Heart left ventricle (tissue), 13 donors: ENCODE measurements around the gene BBC3.

Experiments
- CTCF ChIP-seq, 12 donors: fragments of 200-600 bp; sonication (generic) in 4 of 12; IDR thresholded peaks; one replicate each; pipeline versions ENCODE4 v1.5.0 to v1.8.0; 2018 to 2022; ENCODE audit warnings: antibody characterized with exemption in 12 of 12, mild to moderate bottlenecking in 5 of 12
- POLR2A ChIP-seq, 2 donors: fragments of 450-650 bp; IDR thresholded peaks; one replicate each; pipeline ENCODE4 v1.6.1; 2017; ENCODE audit warnings: antibody characterized with exemption in 2 of 2, mild to moderate bottlenecking in 2 of 2, moderate library complexity in 2 of 2
- donor health status: ischemic (EF 13 %, LVEDD 7.1; RV severe dilation, severe dysfunction).
- donor health status: DM: no; HTN: yes; CAD: no.
- donor health status: DM: no; HTN: no; CAD: no.
- donor health status: ischemic (EF 25% LVEDD 6.9; RV normal size, moderate dysfunction).
- donor health status: ischemic (EF 25% LVEDD 5.7; RV mildly dilated, moderate dysfunction).
- donor health status: ischemic (EF 35%, LVEDD 5.7; RV mildly dilated, moderate dysfunction).
- donor health status: nonischemic (EF 11% LVEDD 7.7; RV severe dilation, severe dysfunction).
- donor health status: DM: yes; HTN: yes; CAD: no.
- donor health status: PGD.
- donor health status: ischemic (EF 29% LVEDD 5.4; RV normal size, mild dysfunction).
- donor health status: nonischemic (EF 23%, LVEDD 6.1; RV moderate dilation, normal function).

GRCh38 chr19:47258434-47258833, 27.4 kb upstream of the BBC3 start:
- TF ChIP-seq POLR2A (IDR thresholded peaks at IDR 0.05) (no peak), CTCF (IDR thresholded peaks at IDR 0.05) (no peak)
